ENCODE results near the gene ZFYVE1. TPM values are rescaled to one million over a fixed set of nuclear protein-coding genes. Genes with fewer than 3 reads are reported as not detected.

The ZFYVE1 gene
- total RNA-seq, 1 donor from 2014 or later, result 14.3 TPM

GRCh38 chr14:73058224-73058921 is 31.5 kb upstream of the ZFYVE1 start, which contains the start of gene RBM25:
Gene RBM25 (plus strand): TSS chr14:73058534. CDS start chr14:73071642, 13,108 bp downstream.
- H3F3A ChIP-seq (ENCODE audit: low read depth), result peaks cover 17% of the 10 kb centered on the region
- H3K4me2 ChIP-seq, result peak within 1 kb of the TSS; percentile 95
- peaks cover 53% of the 10 kb centered on the region for H3K79me2 ChIP-seq (ENCODE audit: low read depth)
- H3K4me3 Mint-ChIP-seq, result no peak within 1 kb of the TSS
- DNase-seq (ENCODE audit: low spot score), result peak; percentile 98
- no peaks in the 10 kb centered on the region for H3K27me3 ChIP-seq
- H3K9ac ChIP-seq, result peak within 1 kb of the TSS; percentile 95
- peaks cover 7% of the 10 kb centered on the region for H3K27me3 Mint-ChIP-seq (ENCODE audit: insufficient read depth, low read depth)
- peak within 1 kb of the TSS; percentile 99 for H3K27ac Mint-ChIP-seq
- H3K9me3 Mint-ChIP-seq, result no peaks in the 10 kb centered on the region
- TF ChIP-seq CTCF (IDR thresholded peaks at IDR 0.05), result peak; percentile 20
- TF ChIP-seq EZH2phosphoT487 (IDR thresholded peaks at IDR 0.05), result no peak
- TF ChIP-seq EZH2 (IDR thresholded peaks at IDR 0.05), result no peak
- peaks cover 43% of the 10 kb centered on the region for H4K20me1 ChIP-seq (ENCODE audit: low read depth)
- peaks cover 25% of the 10 kb centered on the region for H3K4me1 Mint-ChIP-seq
- no peaks in the 10 kb centered on the region for H3K9me3 ChIP-seq (ENCODE audit: low read depth)
- H3K4me1 ChIP-seq, result peaks cover 19% of the 10 kb centered on the region
- peaks cover 4% of the 10 kb centered on the region for H3K36me3 ChIP-seq
- peak within 1 kb of the TSS; percentile 77 for H2AFZ ChIP-seq (replicated peaks)
- peak within 1 kb of the TSS; percentile 96 for H3K27ac ChIP-seq
- peaks cover 8% of the 10 kb centered on the region for H3K36me3 Mint-ChIP-seq
- peak within 1 kb of the TSS; percentile 96 for H3K4me3 ChIP-seq

- TF ChIP-seq CTCF (IDR thresholded peaks at IDR 0.05) (no peak), EZH2phosphoT487 (IDR thresholded peaks at IDR 0.05) (no peak), EZH2 (IDR thresholded peaks at IDR 0.05) (no peak)
- H3K4me3 ChIP-seq, result peak overlapping the region; percentile 96
- H3K27me3 ChIP-seq, result no peaks in the 10 kb centered on the region
- Mint-ChIP-seq H3K36me3 (peaks cover 7% of the 10 kb centered on the region), H3K9me3 (no peaks in the 10 kb centered on the region), H3K27ac (no peak overlapping the region), H3K4me1 (peaks cover 25% of the 10 kb centered on the region), H3K27me3 (ENCODE audit: insufficient read depth, low read depth) (peaks cover 5% of the 10 kb centered on the region), H3K4me3 (no peak overlapping the region)
- peaks cover 19% of the 10 kb centered on the region for H3K4me1 ChIP-seq
- H4K20me1 ChIP-seq (ENCODE audit: low read depth), result peaks cover 41% of the 10 kb centered on the region
- H3K27ac ChIP-seq, result peak overlapping the region; percentile 40
- H2AFZ ChIP-seq (replicated peaks), result peak overlapping the region; percentile 77
- peaks cover 17% of the 10 kb centered on the region for H3F3A ChIP-seq (ENCODE audit: low read depth)
- H3K9me3 ChIP-seq (ENCODE audit: low read depth), result no peaks in the 10 kb centered on the region
- H3K4me2 ChIP-seq, result peak overlapping the region; percentile 94
- H3K9ac ChIP-seq, result peak overlapping the region; percentile 72
- H3K36me3 ChIP-seq, result peaks cover 4% of the 10 kb centered on the region
- DNase-seq (ENCODE audit: low spot score), result no peak
- peaks cover 48% of the 10 kb centered on the region for H3K79me2 ChIP-seq (ENCODE audit: low read depth)
Observed at GRCh38 chr14:73057944-73058223, 31.0 kb upstream of the ZFYVE1 start.

- Histone ChIP-seq H3K36me3 (no peaks in the 10 kb centered on the region), H3K4me3 (no peak overlapping the region), H3K9ac (no peak overlapping the region), H2AFZ (replicated peaks) (no peak overlapping the region), H3K4me2 (no peak overlapping the region), H3K4me1 (peaks cover 10% of the 10 kb centered on the region), H4K20me1 (ENCODE audit: low read depth) (peaks cover 14% of the 10 kb centered on the region), H3K27me3 (no peaks in the 10 kb centered on the region), H3K79me2 (ENCODE audit: low read depth) (peaks cover 22% of the 10 kb centered on the region), H3F3A (ENCODE audit: low read depth) (peaks cover 10% of the 10 kb centered on the region), H3K27ac (no peak overlapping the region), H3K9me3 (ENCODE audit: low read depth) (no peaks in the 10 kb centered on the region)
- Mint-ChIP-seq H3K9me3 (no peaks in the 10 kb centered on the region), H3K4me1 (peaks cover 10% of the 10 kb centered on the region), H3K27me3 (ENCODE audit: insufficient read depth, low read depth) (peaks cover 7% of the 10 kb centered on the region), H3K36me3 (no peaks in the 10 kb centered on the region), H3K27ac (no peak overlapping the region), H3K4me3 (no peak overlapping the region)
- TF ChIP-seq CTCF (IDR thresholded peaks at IDR 0.05) (no peak), EZH2phosphoT487 (IDR thresholded peaks at IDR 0.05) (no peak), EZH2 (IDR thresholded peaks at IDR 0.05) (no peak)
- no peak for DNase-seq (ENCODE audit: low spot score)
Observed at GRCh38 chr14:73055251-73055650, 28.3 kb upstream of the ZFYVE1 start.
